ENCODE measurements around the gene BIRC6. TPM values are rescaled to one million over a fixed set of nuclear protein-coding genes. Genes with fewer than 3 reads are reported as not detected.

Gene BIRC6
- total and polyA plus RNA-seq, 2 of the 4 experiments (the other 2 are of a cell fraction) = 26.5 to 316 TPM

DNA sequence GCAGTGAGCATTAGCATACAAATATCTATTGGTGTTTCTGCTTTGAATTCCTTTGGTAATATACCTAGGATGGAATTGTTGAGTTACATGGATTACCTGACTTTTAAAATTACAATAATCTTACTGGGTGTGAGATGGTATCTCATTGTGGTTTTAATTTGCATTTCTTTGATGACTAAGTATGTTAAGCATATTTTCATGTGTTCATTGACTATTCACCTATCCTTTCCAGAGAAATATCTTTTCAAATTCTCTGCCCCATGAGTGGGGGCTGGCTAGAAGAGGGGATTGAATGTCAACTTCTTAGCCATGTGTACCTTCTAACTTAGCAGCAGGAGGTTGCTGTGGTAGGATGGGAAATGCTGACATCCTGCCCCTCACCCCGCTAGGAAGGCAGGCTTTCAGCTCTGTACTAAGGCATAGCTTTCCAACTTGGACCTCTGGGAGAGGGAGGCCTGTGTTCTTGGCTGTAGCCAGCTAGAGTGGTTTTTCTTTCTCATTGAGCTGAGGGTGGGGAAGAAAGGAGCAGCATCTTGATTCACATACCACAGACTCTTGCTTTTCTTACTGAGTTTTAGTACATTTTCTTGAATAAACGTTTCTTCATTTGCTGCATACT, 207.7 kb downstream of the BIRC6 start:
- H3K23ac ChIP-seq (ENCODE audit: low read depth, low read length) = no peak overlapping the region; the same call in 1 of the 2 replicates
- peaks cover 3% of the 10 kb centered on the region for H3K9me3 ChIP-seq (ENCODE audit: control insufficient read depth, insufficient read depth, low read length)
- POLR2A ChIA-PET (ENCODE audit: unreplicated experiment) = no interaction called here
- H3K4me1 ChIP-seq (ENCODE audit: control insufficient read depth, insufficient read depth, low read length) = no peaks in the 10 kb centered on the region
- H3K36me3 ChIP-seq (ENCODE audit: control insufficient read depth, insufficient read depth, low read length) = peaks cover 21% of the 10 kb centered on the region
- H4K8ac ChIP-seq (ENCODE audit: low read depth in 2 of 2, low read length in 2 of 2) = no peak overlapping the region
- 0 out of 2 replicates have a peak, but pooled peaks cover 2% of the 10 kb centered on the region for H3K9me1 ChIP-seq (ENCODE audit: insufficient read depth, low read length)
- no peak overlapping the region for H3K4me3 ChIP-seq (ENCODE audit: insufficient read depth, low read depth, low read length)
- no TSS peak for BruUV-seq (replicated peaks)
- in situ Hi-C loops (cut with MboI; ENCODE audit: low sequenced_read_pairs) (no loop called here), dilution Hi-C loops (cut with HindIII; ENCODE audit: low sequenced_read_pairs, unreplicated experiment) (no loop called here), intact Hi-C loops (cut with micrococcal nuclease) (no loop called here)
- no peak overlapping the region for H3K9ac ChIP-seq (ENCODE audit: low read depth, low read length)
- H2AFZ ChIP-seq (replicated peaks; ENCODE audit: low read length, poor library complexity) = no peak overlapping the region
- no peak overlapping the region for H3K14ac ChIP-seq (replicated peaks; ENCODE audit: low read depth, low read length)
- no peak overlapping the region for H2BK15ac ChIP-seq (ENCODE audit: low read depth, low read length)
- CTCF ChIA-PET = no interaction called here
- H3K27ac ChIP-seq (ENCODE audit: insufficient read depth, low read length) = no peak overlapping the region
- H3K4ac ChIP-seq (ENCODE audit: low read depth, low read length) = no peak overlapping the region
- H3K27me3 ChIP-seq (ENCODE audit: control insufficient read depth, insufficient read depth, low read length) = no peaks in the 10 kb centered on the region
- H2AK5ac ChIP-seq (ENCODE audit: low read depth, low read length) = no peak overlapping the region
- H4K20me1 ChIP-seq (ENCODE audit: insufficient read depth, low read length) = no peaks in the 10 kb centered on the region
- no peak overlapping the region for H3K18ac ChIP-seq (ENCODE audit: low read depth, low read length)
- H2AK9ac ChIP-seq (replicated peaks; ENCODE audit: low read depth, low read length, poor library complexity) = no peak overlapping the region
- ATAC-seq (ENCODE audit: low read depth) (no peak), DNase-seq (no peak)
- H4K91ac ChIP-seq (ENCODE audit: insufficient read depth, low read depth, low read length) = no peak overlapping the region
- H3K56ac ChIP-seq (ENCODE audit: extremely low read depth, insufficient read depth, low read length) = no peak overlapping the region
- no peak overlapping the region for H2BK5ac ChIP-seq (ENCODE audit: low read depth, low read length, poor library complexity, severe bottlenecking)
- no CpG with 5 or more reads among the region's 2 CpGs for WGBS, 2 experiments (ENCODE audit: extremely low coverage in 2 of 2, insufficient read length in 1 of 2)
- H2BK20ac ChIP-seq (ENCODE audit: low read depth, low read length) = no peak overlapping the region
- TF ChIP-seq MAZ (IDR thresholded peaks at IDR 0.05; ENCODE audit: borderline replicate concordance, low read depth, low read length) = no peak
- peaks cover 0 to 24% of the 10 kb centered on the region in 2 experiments; a peak in 3 of 4 replicates for H3K79me1 ChIP-seq (ENCODE audit: low read depth in 1 of 2, low read length in 2 of 2)
- H4K5ac ChIP-seq (ENCODE audit: low read depth, low read length) = no peak overlapping the region
- no peak overlapping the region for H3K4me2 ChIP-seq (ENCODE audit: low read depth, low read length)
- H2BK120ac ChIP-seq (ENCODE audit: low read depth, low read length) = no peak overlapping the region
